ENCODE results near the gene ARF5. TPM values are rescaled to one million over a fixed set of nuclear protein-coding genes. Genes with fewer than 3 reads are reported as not detected.
A peak's percentile ranks its signal among the peaks of the same experiment; 100 is the strongest.

The ARF5 gene
- total RNA-seq, 1 donor from 2014 or later, result 355 TPM

DNA sequence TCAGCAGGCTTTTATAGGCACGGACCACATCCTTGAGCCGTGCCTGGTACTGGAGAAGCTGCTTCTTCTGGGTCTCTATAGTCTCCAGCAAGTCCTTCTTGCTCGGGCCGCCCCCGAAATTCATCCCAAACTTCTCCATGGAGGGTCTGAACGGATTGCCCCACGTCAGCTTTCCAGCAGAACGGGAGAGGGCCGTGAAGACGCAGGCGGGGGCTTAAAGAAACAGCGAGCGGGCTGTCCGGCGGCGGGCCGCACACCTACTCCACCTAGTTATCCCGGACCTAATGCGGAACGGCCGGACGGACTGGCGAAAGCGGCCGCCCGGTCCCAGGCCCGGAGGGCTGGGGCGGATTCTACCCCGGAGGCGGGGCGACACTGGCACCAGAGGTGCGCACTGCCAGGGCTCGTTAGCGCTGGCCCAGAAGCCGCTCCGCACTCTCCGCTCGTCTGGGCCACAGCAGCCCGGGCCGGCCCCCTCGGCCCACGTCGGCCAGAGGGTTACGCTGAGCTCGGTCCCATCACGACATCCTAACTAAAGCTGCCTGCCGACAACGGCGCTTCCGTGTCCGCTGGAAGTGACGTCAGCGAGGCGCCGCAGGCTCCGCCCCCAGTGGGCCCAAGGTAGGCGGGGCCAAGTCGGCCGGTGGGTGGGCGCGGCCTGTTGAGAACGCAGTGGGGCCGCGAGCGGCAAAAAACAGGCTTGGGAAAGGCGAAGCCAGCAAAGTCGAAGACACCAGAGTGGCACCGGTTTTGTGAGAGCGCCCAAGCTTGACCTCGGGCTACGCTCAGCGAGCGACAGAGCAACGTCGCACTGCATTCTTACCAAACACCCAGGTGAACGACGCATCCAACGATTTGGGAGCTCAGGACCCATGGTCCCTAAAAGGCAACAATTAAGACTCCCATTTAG is 2.9 kb upstream of the ARF5 start, which contains the start of gene GCC1:
GCC1 (minus strand) TSS at position 553 of the 910 bp plus-strand sequence; CDS start at position 139, 414 bp downstream.
- peak; percentile 45 for DNase-seq (ENCODE audit: low read depth)
- TF ChIP-seq, protein P1, sequence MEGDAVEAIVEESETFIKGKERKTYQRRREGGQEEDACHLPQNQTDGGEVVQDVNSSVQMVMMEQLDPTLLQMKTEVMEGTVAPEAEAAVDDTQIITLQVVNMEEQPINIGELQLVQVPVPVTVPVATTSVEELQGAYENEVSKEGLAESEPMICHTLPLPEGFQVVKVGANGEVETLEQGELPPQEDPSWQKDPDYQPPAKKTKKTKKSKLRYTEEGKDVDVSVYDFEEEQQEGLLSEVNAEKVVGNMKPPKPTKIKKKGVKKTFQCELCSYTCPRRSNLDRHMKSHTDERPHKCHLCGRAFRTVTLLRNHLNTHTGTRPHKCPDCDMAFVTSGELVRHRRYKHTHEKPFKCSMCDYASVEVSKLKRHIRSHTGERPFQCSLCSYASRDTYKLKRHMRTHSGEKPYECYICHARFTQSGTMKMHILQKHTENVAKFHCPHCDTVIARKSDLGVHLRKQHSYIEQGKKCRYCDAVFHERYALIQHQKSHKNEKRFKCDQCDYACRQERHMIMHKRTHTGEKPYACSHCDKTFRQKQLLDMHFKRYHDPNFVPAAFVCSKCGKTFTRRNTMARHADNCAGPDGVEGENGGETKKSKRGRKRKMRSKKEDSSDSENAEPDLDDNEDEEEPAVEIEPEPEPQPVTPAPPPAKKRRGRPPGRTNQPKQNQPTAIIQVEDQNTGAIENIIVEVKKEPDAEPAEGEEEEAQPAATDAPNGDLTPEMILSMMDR (IDR thresholded peaks at IDR 0.05; ENCODE audit: insufficient read depth, low read length, poor library complexity, severe bottlenecking), result no peak
- Histone ChIP-seq H3K36me3 (ENCODE audit: control insufficient read depth, insufficient read depth, low read length) (peaks cover 1% of the 10 kb centered on the region), H3K27me3 (ENCODE audit: control insufficient read depth, insufficient read depth, low read length) (no peaks in the 10 kb centered on the region), H3K4me3 (ENCODE audit: low read depth, low read length) (peak within 1 kb of the TSS; percentile 76)

DNA sequence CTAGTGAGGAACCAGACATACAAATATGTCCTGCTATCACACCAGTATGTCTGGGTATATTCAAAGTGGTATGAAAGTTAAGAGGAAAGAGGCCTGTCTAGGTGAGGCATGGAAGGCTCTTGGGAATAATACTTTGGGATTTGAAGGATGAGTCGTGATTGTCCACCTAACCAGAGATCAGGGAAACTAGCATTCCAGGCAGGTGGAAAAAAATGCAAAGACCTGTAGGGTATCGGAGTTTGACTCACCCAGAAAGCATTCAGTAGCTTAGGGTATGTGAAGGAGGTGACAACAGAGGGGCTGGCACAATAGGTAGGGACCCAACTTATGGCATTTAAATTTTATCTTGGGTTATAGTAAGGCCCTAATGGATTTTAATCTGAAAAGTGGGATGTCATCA is 1.9 kb upstream of the ARF5 start:
- TF ChIP-seq, protein P1 (IDR thresholded peaks at IDR 0.05; ENCODE audit: insufficient read depth, low read length, poor library complexity, severe bottlenecking), result no peak
- Histone ChIP-seq H3K4me3 (ENCODE audit: low read depth, low read length) (no peak overlapping the region), H3K27me3 (ENCODE audit: control insufficient read depth, insufficient read depth, low read length) (no peaks in the 10 kb centered on the region), H3K36me3 (ENCODE audit: control insufficient read depth, insufficient read depth, low read length) (peaks cover 1% of the 10 kb centered on the region)
- DNase-seq (ENCODE audit: low read depth), result no peak

DNA sequence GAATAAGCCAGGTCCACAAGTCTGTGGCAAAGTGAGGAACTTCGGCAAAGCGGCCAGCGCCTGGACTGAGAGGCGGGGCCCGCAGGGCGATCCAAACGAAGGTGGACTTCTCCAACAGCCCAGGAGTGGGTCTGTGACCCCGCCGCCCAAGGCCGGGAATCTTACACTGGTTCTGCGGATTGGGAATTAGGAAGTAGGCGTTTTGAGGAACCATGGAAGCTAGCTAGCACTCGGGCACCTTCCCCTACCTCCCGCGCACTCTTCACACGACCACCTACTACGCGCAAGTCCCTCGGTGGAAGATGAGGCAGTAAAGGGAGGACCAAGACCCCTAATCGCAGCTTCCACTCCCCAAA is 570 bp upstream of the ARF5 start:
- TF ChIP-seq, protein P1 (IDR thresholded peaks at IDR 0.05; ENCODE audit: insufficient read depth, low read length, poor library complexity, severe bottlenecking), result no peak
- no peak for DNase-seq (ENCODE audit: low read depth)
- Histone ChIP-seq H3K36me3 (ENCODE audit: control insufficient read depth, insufficient read depth, low read length) (peaks cover 1% of the 10 kb centered on the region), H3K27me3 (ENCODE audit: control insufficient read depth, insufficient read depth, low read length) (no peaks in the 10 kb centered on the region), H3K4me3 (ENCODE audit: low read depth, low read length) (peak overlapping the region; percentile 94)

DNA sequence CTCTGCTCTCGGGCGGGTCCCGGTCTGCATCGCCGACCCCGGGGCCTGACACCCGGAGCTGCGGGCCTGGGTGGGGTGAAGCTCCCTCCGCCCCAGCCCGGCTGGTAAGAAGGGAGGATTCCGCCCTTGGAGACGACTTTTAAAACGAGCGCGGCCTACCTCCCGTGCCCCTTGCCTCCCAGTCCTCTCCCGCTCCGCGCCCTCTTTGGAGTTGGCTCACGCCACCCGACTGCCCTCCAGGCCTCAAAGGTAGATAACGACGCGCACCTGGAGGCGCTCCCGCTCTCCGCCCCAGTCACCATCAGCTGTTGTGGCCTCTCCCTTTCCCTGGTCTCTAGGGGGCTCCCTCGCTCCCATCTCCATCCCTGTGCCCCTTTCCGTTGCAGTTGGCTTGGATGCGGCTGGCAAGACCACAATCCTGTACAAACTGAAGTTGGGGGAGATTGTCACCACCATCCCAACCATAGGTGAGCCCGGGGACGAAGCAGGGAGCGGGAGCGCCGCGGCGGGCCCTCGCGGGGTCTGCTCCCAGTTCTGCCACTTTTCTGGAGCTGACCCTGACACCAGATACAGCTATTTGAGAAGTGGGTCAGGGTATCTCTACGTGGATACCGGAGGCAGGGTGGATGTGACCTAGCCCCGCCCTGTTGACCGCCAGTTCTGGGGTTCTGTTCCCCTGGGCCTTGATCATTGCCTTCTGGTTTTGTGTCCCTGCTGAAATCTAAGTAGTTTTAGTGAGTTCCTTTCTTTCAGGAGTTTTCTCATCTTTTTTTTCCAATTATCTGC is 679 bp downstream of the ARF5 start:
- no peak for DNase-seq (ENCODE audit: low read depth)
- H3K27me3 ChIP-seq (ENCODE audit: control insufficient read depth, insufficient read depth, low read length), result no peaks in the 10 kb centered on the region
- peak overlapping the region; percentile 94 for H3K4me3 ChIP-seq (ENCODE audit: low read depth, low read length)
- no peaks in the 10 kb centered on the region for H3K36me3 ChIP-seq (ENCODE audit: control insufficient read depth, insufficient read depth, low read length)
- TF ChIP-seq, protein P1 (IDR thresholded peaks at IDR 0.05; ENCODE audit: insufficient read depth, low read length, poor library complexity, severe bottlenecking), result peak; percentile 73

DNA sequence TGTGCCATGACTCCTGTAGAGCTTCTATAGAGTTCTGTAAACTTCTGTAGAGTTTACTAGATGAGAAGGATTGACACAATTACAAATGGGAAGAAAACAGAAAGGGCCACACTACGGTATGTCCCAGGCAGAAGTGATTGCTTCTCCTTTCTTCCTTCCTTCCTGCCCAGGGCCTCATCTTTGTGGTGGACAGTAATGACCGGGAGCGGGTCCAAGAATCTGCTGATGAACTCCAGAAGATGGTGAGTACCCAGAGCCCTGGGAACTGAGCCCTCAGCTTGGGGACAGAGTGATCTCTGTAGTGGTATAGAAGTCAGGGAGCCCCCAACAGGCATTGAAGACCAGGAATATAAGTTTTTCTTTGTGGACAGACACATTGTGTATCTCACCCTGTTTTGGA is 1.7 kb downstream of the ARF5 start:
- no peak overlapping the region for H3K4me3 ChIP-seq (ENCODE audit: low read depth, low read length)
- DNase-seq (ENCODE audit: low read depth), result no peak
- H3K36me3 ChIP-seq (ENCODE audit: control insufficient read depth, insufficient read depth, low read length), result no peaks in the 10 kb centered on the region
- no peaks in the 10 kb centered on the region for H3K27me3 ChIP-seq (ENCODE audit: control insufficient read depth, insufficient read depth, low read length)
- TF ChIP-seq, protein P1 (IDR thresholded peaks at IDR 0.05; ENCODE audit: insufficient read depth, low read length, poor library complexity, severe bottlenecking), result no peak

Data from kidney epithelial cell (primary cell).